DND-41 (cell line): ENCODE measurements around the gene CUL3.

Source experiments
- EZH2 ChIP-seq: IDR thresholded peaks from 3 replicates; pipeline ENCODE4 v1.6.1; 2012; ENCODE audit warnings: borderline replicate concordance, low read depth, mild to moderate bottlenecking, moderate library complexity, low read length, inconsistent platforms; ENCODE audit not compliant: severe bottlenecking
- TF ChIP-seq, protein P1 (sequence below): IDR thresholded peaks from 2 replicates; pipeline ENCODE4 v1.5.1; 2012; ENCODE audit warnings: borderline replicate concordance, low read length, moderate library complexity, mild to moderate bottlenecking; ENCODE audit not compliant: poor library complexity, severe bottlenecking; ENCODE audit errors: extremely low read depth

DNA sequence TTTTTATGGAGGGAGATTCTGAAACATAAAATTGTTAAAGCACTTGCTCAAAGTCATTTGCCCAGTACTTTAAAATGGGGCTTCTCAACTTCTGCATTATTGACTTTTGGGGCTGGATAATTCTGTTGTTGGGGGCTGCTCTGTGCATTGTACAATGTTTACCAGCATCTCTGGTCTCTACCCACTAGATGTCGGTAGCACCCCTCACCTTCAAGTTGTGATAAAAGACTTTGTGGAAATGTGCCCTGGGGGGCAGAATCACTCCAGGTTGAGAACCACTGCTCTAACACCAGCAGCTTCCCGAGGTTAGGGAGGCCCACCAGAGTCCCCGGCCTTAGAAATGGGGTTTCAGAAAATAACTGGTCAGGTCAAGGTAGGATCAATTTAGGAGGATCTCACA, 26.8 kb upstream of the CUL3 start:
- TF ChIP-seq, protein P1, sequence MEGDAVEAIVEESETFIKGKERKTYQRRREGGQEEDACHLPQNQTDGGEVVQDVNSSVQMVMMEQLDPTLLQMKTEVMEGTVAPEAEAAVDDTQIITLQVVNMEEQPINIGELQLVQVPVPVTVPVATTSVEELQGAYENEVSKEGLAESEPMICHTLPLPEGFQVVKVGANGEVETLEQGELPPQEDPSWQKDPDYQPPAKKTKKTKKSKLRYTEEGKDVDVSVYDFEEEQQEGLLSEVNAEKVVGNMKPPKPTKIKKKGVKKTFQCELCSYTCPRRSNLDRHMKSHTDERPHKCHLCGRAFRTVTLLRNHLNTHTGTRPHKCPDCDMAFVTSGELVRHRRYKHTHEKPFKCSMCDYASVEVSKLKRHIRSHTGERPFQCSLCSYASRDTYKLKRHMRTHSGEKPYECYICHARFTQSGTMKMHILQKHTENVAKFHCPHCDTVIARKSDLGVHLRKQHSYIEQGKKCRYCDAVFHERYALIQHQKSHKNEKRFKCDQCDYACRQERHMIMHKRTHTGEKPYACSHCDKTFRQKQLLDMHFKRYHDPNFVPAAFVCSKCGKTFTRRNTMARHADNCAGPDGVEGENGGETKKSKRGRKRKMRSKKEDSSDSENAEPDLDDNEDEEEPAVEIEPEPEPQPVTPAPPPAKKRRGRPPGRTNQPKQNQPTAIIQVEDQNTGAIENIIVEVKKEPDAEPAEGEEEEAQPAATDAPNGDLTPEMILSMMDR = no peak
- no peak for TF ChIP-seq EZH2
